K562 (cell line): ENCODE measurements around the gene IGF2BP3. TPM values are rescaled to one million over a fixed set of nuclear protein-coding genes. Genes with fewer than 3 reads are reported as not detected.

ENCODE experiments used
- ATAC-seq: fragments of 200-7000 bp; cut with Tn5 transposase; 3 replicates; pipeline ENCODE4 v1.9.1; 2020; ENCODE audit warnings: moderate library complexity
- BruUV-seq: library from RNA; stranded (reverse); fragments of 400-500 nt; replicated peaks from 2 replicates; lab custom pipeline; 2021; lab: Mats Ljungman, UMichigan
- CTCF ChIA-PET: fragments of 300-600 bp; formaldehyde crosslinking; extraction: SDS; loops from one replicate; lab custom pipeline; 2021; ENCODE audit warnings: low intra/inter-chr PET ratio; lab: Yijun Ruan, JAX
- POLR2A ChIA-PET: fragments of 300-600, 350-650 bp; sonication (Branson Sonifier 250); formaldehyde crosslinking; extraction: SDS; loops from one replicate; lab custom pipeline; 2021; ENCODE audit warnings: antibody characterized with exemption, inconsistent platforms; lab: Yijun Ruan, JAX
- DNase-seq, 4 experiments: peaks; one replicate each; pipeline versions ENCODE4 v3.0.0 to v3.0.0-alpha.2; 2011 to 2018; ENCODE audit warnings: low spot score in 3 of 4, mixed read lengths in 3 of 4; ENCODE audit errors: extremely low read depth in 1 of 4
- FAIRE-seq: peaks from 2 replicates; lab custom pipeline; 2011; peaks lifted over from hg19 to GRCh38; lab: Jason Lieb, UNC
- H2AFZ ChIP-seq: 2 replicates; pipeline ENCODE4 v1.6.0; 2011; ENCODE audit warnings: low read depth, low read length, control low read depth, inconsistent platforms
- H3K27ac ChIP-seq: fragments of 200-600 bp; 3 replicates; pipeline ENCODE4 v1.8.0; 2011; ENCODE audit warnings: low read depth, mild to moderate bottlenecking, control low read depth, inconsistent platforms, low read length, moderate library complexity, mixed read lengths; ENCODE audit errors: extremely low read depth
- H3K27me3 ChIP-seq, 2 experiments: fragments of 300-600 bp in 1 of 2; 2 replicates in 1 of 2; 3 replicates in 1 of 2; pipeline versions ENCODE4 v1.6.0 to v1.8.0; 2011; ENCODE audit warnings: inconsistent platforms in 2 of 2, low read length in 2 of 2, mild to moderate bottlenecking in 1 of 2, mixed read lengths in 1 of 2, moderate library complexity in 1 of 2; ENCODE audit not compliant: control insufficient read depth in 2 of 2, insufficient read depth in 2 of 2
- H3K36me3 ChIP-seq: fragments of 300-600 bp; 3 replicates; pipeline ENCODE4 v1.8.0; 2011; ENCODE audit warnings: mild to moderate bottlenecking, low read length, inconsistent platforms; ENCODE audit not compliant: control insufficient read depth, insufficient read depth
- H3K4me1 ChIP-seq, 2 experiments: fragments of 200-600 bp in 1 of 2; replicated peaks in 1 of 2; 2 replicates in 1 of 2; 3 replicates in 1 of 2; pipeline versions ENCODE4 v1.5.1 to v1.8.0; 2011; ENCODE audit warnings: inconsistent platforms in 2 of 2, low read length in 2 of 2, mild to moderate bottlenecking in 1 of 2, mixed read lengths in 1 of 2, moderate library complexity in 1 of 2; ENCODE audit not compliant: control insufficient read depth in 2 of 2, insufficient read depth in 2 of 2
- H3K4me2 ChIP-seq: 2 replicates; pipeline ENCODE4 v1.6.1; 2011; ENCODE audit warnings: low read length, control low read depth, inconsistent platforms, mixed read lengths; ENCODE audit not compliant: insufficient read depth
- H3K4me3 ChIP-seq: fragments of 200-600 bp; sonication (generic), shearing (Covaris generic); 2 replicates; pipeline ENCODE4 v1.5.1; 2016; ENCODE audit warnings: control low read depth, inconsistent platforms
- H3K79me2 ChIP-seq: fragments of 200-600 bp; 3 replicates; pipeline ENCODE4 v1.8.0; 2011; ENCODE audit warnings: low read length, inconsistent platforms; ENCODE audit not compliant: control insufficient read depth, insufficient read depth
- H3K9ac ChIP-seq, 2 experiments: 2 replicates each; pipeline versions ENCODE4 v1.6.0 to v1.6.1; 2011; ENCODE audit warnings: low read depth in 2 of 2, low read length in 2 of 2, control low read depth in 1 of 2, inconsistent platforms in 1 of 2, mild to moderate bottlenecking in 1 of 2, mixed read lengths in 1 of 2; ENCODE audit not compliant: insufficient read depth in 1 of 2
- H3K9me1 ChIP-seq: one replicate; pipeline ENCODE4 v1.6.0; 2011; ENCODE audit warnings: inconsistent platforms, mild to moderate bottlenecking, low read length, moderate library complexity; ENCODE audit not compliant: control insufficient read depth, insufficient read depth
- H3K9me3 ChIP-seq: replicated peaks from 2 replicates; pipeline ENCODE4 v1.5.1; 2011; ENCODE audit warnings: low read depth, low read length, inconsistent platforms; ENCODE audit not compliant: control insufficient read depth, insufficient read depth
- H4K20me1 ChIP-seq: replicated peaks from 2 replicates; pipeline ENCODE4 v1.6.1; 2011; ENCODE audit warnings: low read length, inconsistent platforms, mixed read lengths; ENCODE audit not compliant: control insufficient read depth, insufficient read depth
- ESRRA ChIP-seq: fragments of 450-650 bp; IDR thresholded peaks from 2 replicates; pipeline ENCODE4 v1.6.1; 2014; ENCODE audit warnings: low read depth, mild to moderate bottlenecking, moderate library complexity, borderline replicate concordance
- GABPB1 ChIP-seq: sonication (generic); formaldehyde crosslinking; IDR thresholded peaks from 2 replicates; pipeline ENCODE4 v1.8.0; 2022; ENCODE audit warnings: mild to moderate bottlenecking, missing genetic modification reagents
- PURB ChIP-seq: sonication (generic); formaldehyde crosslinking; IDR thresholded peaks from 2 replicates; pipeline ENCODE4 v1.9.0; 2021; ENCODE audit warnings: low read depth, mild to moderate bottlenecking, missing genetic modification reagents
- ZFX ChIP-seq: sonication (generic); formaldehyde crosslinking; IDR thresholded peaks from 2 replicates; pipeline ENCODE4 v1.8.0; 2022; ENCODE audit warnings: mild to moderate bottlenecking, missing genetic modification reagents, moderate library complexity
- ZZZ3 ChIP-seq: fragments of 450-650 bp; IDR thresholded peaks from 2 replicates; pipeline ENCODE4 v1.6.1; 2016; ENCODE audit warnings: antibody characterized with exemption, mild to moderate bottlenecking, moderate library complexity
- WGBS: fragments of 100-300 bp; shearing (Covaris generic); methylation state at CpG from one replicate; pipeline ENCODE4 v1.1.6; 2016; ENCODE audit warnings: low coverage, mixed read lengths; ENCODE audit not compliant: insufficient coverage; ENCODE audit errors: missing lambda C conversion rate; 5-methylcytosine and 5-hydroxymethylcytosine counted together
- in situ Hi-C: fragments of 300-500 bp; cut with MboI; formaldehyde crosslinking; loops from 4 replicates; pipeline ENCODE4 v1.15.0; 2018; ENCODE audit warnings: inconsistent platforms, mixed read lengths
- intact Hi-C: fragments of 100-400 bp; cut with micrococcal nuclease; formaldehyde crosslinking; loops from 2 replicates; pipeline ENCODE4 v1.14.2; 2022
- polyA plus RNA-seq, 8 experiments: library from polyadenylated mRNA; depleted of rRNA in 4 of 8; stranded (reverse) in 5 of 8; unstranded in 3 of 8; fragments of >200 nt; fragmentation: Nextera tagmentation in 2 of 8; fragmentation: Illumina TruSeq in 1 of 8; extraction: Ambion mirVana in 2 of 8; extraction: Trizol in 1 of 8; gene quantifications; 2 replicates each; pipeline versions ENCODE4 v1.2.1 to v1.2.3, GENCODE V29; 2011 to 2014; ENCODE audit warnings: inconsistent platforms in 1 of 8, missing spikeins in 1 of 8
- total RNA-seq, 7 experiments: library from RNA; depleted of rRNA in 6 of 7; stranded (reverse); fragments of >200 nt in 6 of 7; fragmentation: Illumina TruSeq in 2 of 7; extraction: Trizol in 2 of 7; gene quantifications; 2 replicates each; pipeline versions ENCODE4 v1.2.1 to v1.2.3, GENCODE V29; 2011 to 2021; ENCODE audit warnings: low replicate concordance in 1 of 7
- TF ChIP-seq, protein P1 (sequence below): fragments of 250-450 bp; sonication (Bioruptor Pico); IDR thresholded peaks from 2 replicates; pipeline ENCODE4 v1.8.0; 2021; ENCODE audit warnings: mild to moderate bottlenecking, moderate library complexity
- TF ChIP-seq, protein P2 (sequence below), 2 experiments: fragments of 450-650 bp in 1 of 2; sonication (generic) in 1 of 2; formaldehyde crosslinking; conservative IDR thresholded peaks; 2 replicates each; pipeline versions ENCODE4 v1.4.0 to v1.8.1; 2020 to 2022; ENCODE audit warnings: mild to moderate bottlenecking in 1 of 2, missing genetic modification reagents in 1 of 2

The IGF2BP3 gene
- total and polyA plus RNA-seq, 9 of the 15 experiments (the other 6 are each of a cell fraction or from before 2014, with no cell fraction given): 8.4 to 88.1 (median 61.2) TPM

DNA sequence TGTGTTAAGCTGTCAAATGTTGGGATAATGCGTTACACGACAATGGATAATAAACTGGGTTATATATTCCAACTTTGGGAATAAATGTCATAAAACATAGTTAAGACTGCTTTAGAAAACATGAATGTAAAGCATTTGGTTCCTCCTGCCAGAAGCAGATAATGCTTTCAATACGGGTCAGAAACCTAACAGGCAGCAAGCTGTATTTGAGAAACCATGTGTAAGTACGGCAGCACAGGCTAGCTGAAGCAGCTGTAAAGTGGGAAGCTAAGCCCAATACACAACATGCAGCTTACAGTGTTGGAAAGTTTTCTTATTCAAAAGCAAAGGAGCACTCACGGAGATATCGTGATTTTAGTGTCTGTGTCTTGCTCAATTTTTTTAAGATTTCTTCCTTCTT lies 124.7 kb downstream of the IGF2BP3 start:
- intact Hi-C loops (loop anchor here (5.0 kb wide), 1 partner anchor 187 kb away; the partner anchor contains the start of gene TRA2A), in situ Hi-C loops (no loop called here)
- DNase-seq: no peak
- Histone ChIP-seq H2AFZ (no peak overlapping the region), H3K79me2 (peaks cover 9% of the 10 kb centered on the region; the same call in 2 of the 3 replicates), H3K9ac (no peak overlapping the region), H3K9me1 (no peaks in the 10 kb centered on the region), H3K27ac (no peak overlapping the region), H3K4me3 (no peak overlapping the region), H3K36me3 (peaks cover 87% of the 10 kb centered on the region), H3K27me3 (no peaks in the 10 kb centered on the region), H3K9me3 (no peaks in the 10 kb centered on the region), H3K4me2 (no peak overlapping the region), H4K20me1 (no peaks in the 10 kb centered on the region), H3K4me1 (peaks cover 8 to 25% of the 10 kb centered on the region in 2 experiments)
- POLR2A ChIA-PET: interaction anchor here (1.4 to 2.6 kb wide), 2 partner anchors 8 to 12 kb away, joined by 4 to 6 read pairs; no protein-coding TSS in a partner anchor
- FAIRE-seq: no peak
- WGBS: 95% methylated on average over 6 of the region's 6 CpGs
- ATAC-seq: no peak
- TF ChIP-seq ZZZ3 (no peak), ZFX (CRISPR knock-in tag) (0 out of 2 replicates have a peak, but pooled peaks have one; percentile 16)
- CTCF ChIA-PET: no interaction called here
- no TSS peak for BruUV-seq

DNA sequence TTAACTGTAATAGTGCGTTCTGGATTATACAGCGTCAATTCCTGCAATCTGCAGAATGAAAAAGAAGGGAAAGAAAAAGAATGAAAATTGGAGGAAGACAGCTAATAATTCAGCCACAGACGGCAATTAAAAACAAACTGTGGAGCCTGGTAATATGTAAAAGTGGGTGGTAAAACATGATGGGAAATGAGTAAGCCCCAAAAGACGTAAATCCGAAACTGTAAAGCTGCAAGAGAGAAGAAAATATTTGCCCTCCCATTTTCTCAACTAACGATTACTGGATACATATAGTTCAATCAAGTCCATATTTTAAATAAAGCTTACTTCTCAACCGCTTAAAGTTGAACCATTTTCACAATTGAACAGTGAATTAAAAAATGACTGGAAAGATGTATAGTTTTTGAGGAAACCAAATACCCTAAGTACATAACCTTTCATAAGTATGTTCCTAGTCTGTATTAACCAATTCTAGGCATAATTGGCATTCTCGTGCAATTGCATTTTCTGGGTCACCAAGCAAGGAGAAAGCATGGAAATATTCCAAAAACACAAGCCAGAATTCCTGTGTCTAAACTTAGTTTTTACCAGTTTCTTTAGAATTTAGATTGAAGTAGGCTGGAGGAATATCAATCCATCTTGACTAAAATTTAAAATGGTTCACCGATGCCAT lies 126.3 kb downstream of the IGF2BP3 start:
- CTCF ChIA-PET: no interaction called here
- H3K4me3 ChIP-seq: no peak overlapping the region
- H3K27ac ChIP-seq: no peak overlapping the region
- BruUV-seq: no TSS peak
- no peak overlapping the region for H2AFZ ChIP-seq
- TF ChIP-seq, protein P1, sequence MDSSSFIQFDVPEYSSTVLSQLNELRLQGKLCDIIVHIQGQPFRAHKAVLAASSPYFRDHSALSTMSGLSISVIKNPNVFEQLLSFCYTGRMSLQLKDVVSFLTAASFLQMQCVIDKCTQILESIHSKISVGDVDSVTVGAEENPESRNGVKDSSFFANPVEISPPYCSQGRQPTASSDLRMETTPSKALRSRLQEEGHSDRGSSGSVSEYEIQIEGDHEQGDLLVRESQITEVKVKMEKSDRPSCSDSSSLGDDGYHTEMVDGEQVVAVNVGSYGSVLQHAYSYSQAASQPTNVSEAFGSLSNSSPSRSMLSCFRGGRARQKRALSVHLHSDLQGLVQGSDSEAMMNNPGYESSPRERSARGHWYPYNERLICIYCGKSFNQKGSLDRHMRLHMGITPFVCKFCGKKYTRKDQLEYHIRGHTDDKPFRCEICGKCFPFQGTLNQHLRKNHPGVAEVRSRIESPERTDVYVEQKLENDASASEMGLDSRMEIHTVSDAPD (CRISPR knock-in tag): no peak
- TF ChIP-seq ESRRA: no peak
- no peak for TF ChIP-seq GABPB1 (CRISPR knock-in tag)
- TF ChIP-seq, protein P2, sequence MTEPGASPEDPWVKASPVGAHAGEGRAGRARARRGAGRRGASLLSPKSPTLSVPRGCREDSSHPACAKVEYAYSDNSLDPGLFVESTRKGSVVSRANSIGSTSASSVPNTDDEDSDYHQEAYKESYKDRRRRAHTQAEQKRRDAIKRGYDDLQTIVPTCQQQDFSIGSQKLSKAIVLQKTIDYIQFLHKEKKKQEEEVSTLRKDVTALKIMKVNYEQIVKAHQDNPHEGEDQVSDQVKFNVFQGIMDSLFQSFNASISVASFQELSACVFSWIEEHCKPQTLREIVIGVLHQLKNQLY (CRISPR knock-in tag; conservative IDR thresholded peaks at IDR 0.05): no peak
- TF ChIP-seq PURB (CRISPR knock-in tag): no peak
- peaks cover 9% of the 10 kb centered on the region; the same call in 2 of the 3 replicates for H3K79me2 ChIP-seq
- in situ Hi-C loops (no loop called here), intact Hi-C loops (no loop called here)
- H4K20me1 ChIP-seq: no peaks in the 10 kb centered on the region
- no peaks in the 10 kb centered on the region for H3K27me3 ChIP-seq
- 96% methylated on average over 9 of the region's 9 CpGs for WGBS
- H3K4me2 ChIP-seq: no peak overlapping the region
- H3K36me3 ChIP-seq: peaks cover 90% of the 10 kb centered on the region
- peaks cover 8 to 25% of the 10 kb centered on the region in 2 experiments for H3K4me1 ChIP-seq
- no peak overlapping the region for H3K9ac ChIP-seq
- H3K9me1 ChIP-seq: no peaks in the 10 kb centered on the region
- no peak for FAIRE-seq
- POLR2A ChIA-PET: interaction anchor here (0.7 to 1.1 kb wide), 4 partner anchors 14 to 197 kb away, joined by 3 to 4 read pairs (median 3); no protein-coding TSS in a partner anchor
- no peaks in the 10 kb centered on the region for H3K9me3 ChIP-seq
- ATAC-seq: no peak
- no peak for DNase-seq
